Activated gamma-delta T cell (primary cell): Measurements from ENCODE around the gene METTL24.
"Not testable (repeated sequence)": the region's sequence is repeated elsewhere in the genome, so short reads cannot be mapped to it uniquely, and the experiment has no call there.

ENCODE experiments used
- DNase-seq: peaks from one replicate; lab custom pipeline; 2025; lab: John Stamatoyannopoulos, UW

Gene METTL24

GRCh38 chr6:110265273-110265672 lies 92.9 kb downstream of the METTL24 start:
- DNase-seq, result no peak

- DNase-seq, result no peak
These were observed 101.8 kb downstream of the METTL24 start for GRCh38 chr6:110256366-110256765.

GRCh38 chr6:110255211-110255750 lies 102.9 kb downstream of the METTL24 start:
- DNase-seq, result no peak

GRCh38 chr6:110250838-110251237 lies 107.3 kb downstream of the METTL24 start:
- DNase-seq, result no peak

- DNase-seq, result no peak
These were observed 108.1 kb downstream of the METTL24 start for GRCh38 chr6:110250058-110250457.

GRCh38 chr6:110246900-110247546 lies 111.1 kb downstream of the METTL24 start:
- no peak for DNase-seq

- DNase-seq, result no peak
These were observed 111.8 kb downstream of the METTL24 start for GRCh38 chr6:110246378-110246777.

- DNase-seq, result not testable (repeated sequence)
These were observed 113.5 kb downstream of the METTL24 start for GRCh38 chr6:110244621-110245020.

- DNase-seq, result no peak
These were observed 118.4 kb downstream of the METTL24 start for GRCh38 chr6:110239526-110240274.

- not testable (repeated sequence) for DNase-seq
These were observed 122.1 kb downstream of the METTL24 start for GRCh38 chr6:110236007-110236406.

- DNase-seq, result no peak
These were observed 124.3 kb downstream of the METTL24 start for GRCh38 chr6:110233770-110234374.

GRCh38 chr6:110232450-110232849 lies 125.7 kb downstream of the METTL24 start:
- DNase-seq, result no peak

- no peak for DNase-seq
These were observed 131.9 kb downstream of the METTL24 start for GRCh38 chr6:110226261-110226660.

GRCh38 chr6:110221738-110222137 lies 136.4 kb downstream of the METTL24 start:
- DNase-seq, result no peak

- no peak for DNase-seq
These were observed 140.9 kb downstream of the METTL24 start for GRCh38 chr6:110217266-110217665.

GRCh38 chr6:110216140-110216539 lies 142.0 kb downstream of the METTL24 start:
- no peak for DNase-seq

- no peak for DNase-seq
These were observed 143.8 kb downstream of the METTL24 start for GRCh38 chr6:110214338-110214737.

- DNase-seq, result no peak
These were observed 146.4 kb downstream of the METTL24 start for GRCh38 chr6:110211753-110212152.

GRCh38 chr6:110207652-110208051 lies 150.5 kb downstream of the METTL24 start:
- no peak for DNase-seq

GRCh38 chr6:110201151-110201884 lies 156.8 kb downstream of the METTL24 start:
- DNase-seq, result no peak

GRCh38 chr6:110198561-110198960 lies 159.6 kb downstream of the METTL24 start:
- DNase-seq, result no peak

GRCh38 chr6:110196874-110197273 lies 161.3 kb downstream of the METTL24 start:
- DNase-seq, result no peak
